Measurements from ENCODE around the gene MAN1A1.

The MAN1A1 gene

DNA sequence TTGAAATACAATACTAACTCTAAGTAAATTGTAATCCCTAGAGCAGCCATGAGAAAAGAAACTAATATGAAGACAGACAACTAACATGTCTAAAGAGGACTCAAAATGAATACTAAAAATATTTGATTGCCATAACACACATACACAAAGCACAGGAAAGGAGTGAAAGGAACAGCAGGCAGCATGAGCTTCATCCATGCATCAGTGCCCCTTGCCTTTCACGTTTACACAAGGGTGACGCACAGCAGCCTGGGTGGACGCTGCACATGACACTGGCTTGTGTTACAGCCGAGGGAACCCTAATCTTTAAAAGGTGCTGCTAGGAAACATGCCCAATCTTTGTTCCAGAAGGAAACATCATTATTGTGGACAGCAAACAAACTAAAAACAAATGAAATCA, 123.5 kb downstream of the MAN1A1 start:
- no peak for DNase-seq

DNA sequence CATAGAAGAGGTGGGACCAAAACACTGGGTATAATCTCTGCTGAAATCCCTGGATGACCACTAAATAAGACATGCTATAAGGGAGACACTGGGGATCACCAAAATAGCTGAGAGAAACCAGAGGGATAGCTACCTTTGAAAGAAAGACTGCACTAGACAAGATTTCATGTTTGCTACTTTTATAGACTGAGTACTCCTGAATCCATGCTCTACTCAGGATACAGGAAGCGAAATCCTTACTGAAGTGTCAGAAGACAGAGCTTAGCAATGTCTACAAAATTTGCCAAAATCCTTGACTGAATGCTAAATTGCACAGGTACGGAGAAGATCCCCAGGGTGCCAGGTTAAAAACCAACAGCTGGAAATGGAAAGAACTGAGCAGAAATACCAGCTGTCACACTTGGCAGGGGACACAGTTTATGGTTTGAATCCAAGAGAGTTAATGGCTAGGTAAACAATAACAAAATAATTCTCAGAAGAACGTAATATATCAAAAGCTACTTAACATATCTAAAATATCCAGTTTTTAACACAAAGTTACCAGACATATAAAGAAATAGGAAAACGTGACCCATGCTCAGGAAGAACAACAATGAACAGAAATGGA, 125.4 kb downstream of the MAN1A1 start:
- no peak for DNase-seq

GRCh38 chr6:119220452-119220851, 129.1 kb downstream of the MAN1A1 start:
- DNase-seq, result no peak

DNA sequence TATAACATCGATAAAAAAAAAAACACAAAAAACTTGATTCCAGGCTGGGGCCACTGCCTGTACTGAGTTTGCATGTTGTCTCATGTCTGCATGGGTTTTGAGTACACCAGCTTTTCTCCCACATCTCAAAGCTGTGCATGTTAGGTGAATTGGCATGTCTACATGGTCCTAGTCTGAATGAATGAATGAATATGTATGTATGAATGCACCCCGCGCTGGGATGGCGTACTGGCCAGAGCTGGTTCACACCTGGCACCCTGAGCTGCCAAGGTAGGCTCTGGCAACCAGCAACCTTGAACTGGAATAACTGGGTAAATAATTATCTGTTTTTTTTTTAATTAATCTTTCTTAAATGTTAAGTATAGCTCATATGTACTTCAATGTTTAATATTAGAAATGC, 131.0 kb downstream of the MAN1A1 start:
- DNase-seq, result no peak

- DNase-seq, result no peak
Observed at GRCh38 chr6:119215885-119216590, 133.5 kb downstream of the MAN1A1 start.

GRCh38 chr6:119215309-119215708, 134.3 kb downstream of the MAN1A1 start:
- no peak for DNase-seq

DNA sequence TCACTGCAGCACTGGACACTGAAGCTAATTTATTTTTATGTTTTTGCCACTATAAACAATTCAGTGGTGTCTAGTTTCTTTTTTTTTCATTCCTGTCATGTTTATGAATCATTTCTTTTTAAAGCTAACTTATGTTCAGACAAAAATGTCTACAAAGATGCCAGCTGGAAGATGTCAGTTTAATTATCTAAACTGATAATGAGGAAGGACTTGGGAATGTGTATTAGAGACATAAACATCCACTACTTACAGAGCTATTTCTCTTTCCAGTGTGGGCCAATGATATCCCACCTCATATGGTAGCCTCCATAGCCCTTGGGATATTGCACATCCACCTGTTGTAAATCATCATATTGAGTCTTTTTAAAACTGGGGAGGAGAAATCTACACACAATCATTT, 139.0 kb downstream of the MAN1A1 start:
- DNase-seq, result peak; percentile 72

- peak; percentile 49 for DNase-seq
Observed at GRCh38 chr6:119209452-119210205, 139.9 kb downstream of the MAN1A1 start.

DNA sequence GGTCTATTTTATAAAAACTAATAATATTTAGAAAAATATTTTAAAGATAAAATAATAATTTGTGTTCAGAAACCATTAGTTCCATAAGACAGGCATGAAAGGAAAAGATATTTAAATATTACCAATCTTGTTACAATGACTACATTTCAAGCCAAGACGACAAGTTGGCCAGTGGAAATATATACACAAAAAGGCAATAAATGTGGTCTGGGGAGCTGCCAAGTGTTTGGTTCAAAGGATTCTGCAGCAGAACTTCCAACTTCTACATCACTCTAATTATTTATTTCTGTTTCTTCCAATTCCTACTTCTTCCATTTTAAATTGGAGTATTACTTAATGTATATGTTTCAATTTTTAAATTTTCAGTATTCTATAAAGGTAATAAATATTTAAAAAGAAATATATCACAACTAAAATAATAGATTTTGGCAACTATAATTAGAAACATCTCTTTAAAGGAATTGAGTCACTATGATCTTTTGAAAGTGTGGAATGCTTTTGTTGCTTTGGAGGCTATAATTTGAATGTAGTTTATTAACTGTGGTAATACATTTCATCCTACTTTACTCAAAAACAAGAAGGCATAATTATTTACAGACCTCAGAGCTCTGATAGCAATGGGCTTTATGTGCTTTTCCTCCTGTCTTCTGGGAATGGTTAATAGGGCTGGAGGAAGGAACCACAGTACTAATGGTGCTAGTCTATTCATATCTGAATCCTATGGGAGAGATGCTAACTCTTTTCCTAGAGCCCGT, 141.4 kb downstream of the MAN1A1 start:
- DNase-seq, result peak; percentile 41

- DNase-seq, result no peak
Observed at GRCh38 chr6:119207327-119207726, 142.2 kb downstream of the MAN1A1 start.

DNA sequence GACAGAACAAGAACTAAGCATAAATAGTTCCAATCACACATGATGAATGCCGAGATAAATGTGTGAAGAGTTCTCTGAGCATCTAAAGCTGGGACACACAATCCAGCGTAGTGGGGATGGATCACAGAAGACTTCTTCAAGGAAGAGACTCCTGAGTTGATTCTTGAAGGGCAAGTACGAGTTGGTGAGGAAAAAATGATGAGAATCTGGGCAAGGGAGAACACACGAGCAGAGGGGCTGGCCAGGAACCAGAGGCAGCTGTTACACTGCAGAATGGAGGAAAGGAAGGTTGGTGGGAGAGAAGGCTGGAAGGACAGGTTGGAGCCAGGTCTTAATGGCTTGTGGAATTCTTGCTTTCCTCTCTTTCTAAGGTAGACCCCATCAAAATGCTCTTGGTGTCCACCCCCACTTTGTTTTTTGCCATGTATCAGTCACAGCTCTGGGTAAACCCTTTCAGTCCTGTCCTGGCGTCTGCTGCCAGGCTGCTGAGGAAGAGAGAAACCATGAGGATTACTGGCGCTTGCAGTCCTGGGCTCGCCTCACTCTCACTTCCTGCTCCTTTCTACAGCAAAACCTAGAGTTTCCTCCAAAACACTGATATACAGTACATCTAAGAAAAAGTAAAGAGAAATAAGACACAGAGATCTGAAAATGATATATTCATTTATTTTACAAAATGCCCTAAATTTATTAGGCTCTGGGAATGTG, 143.5 kb downstream of the MAN1A1 start:
- no peak for DNase-seq

DNA sequence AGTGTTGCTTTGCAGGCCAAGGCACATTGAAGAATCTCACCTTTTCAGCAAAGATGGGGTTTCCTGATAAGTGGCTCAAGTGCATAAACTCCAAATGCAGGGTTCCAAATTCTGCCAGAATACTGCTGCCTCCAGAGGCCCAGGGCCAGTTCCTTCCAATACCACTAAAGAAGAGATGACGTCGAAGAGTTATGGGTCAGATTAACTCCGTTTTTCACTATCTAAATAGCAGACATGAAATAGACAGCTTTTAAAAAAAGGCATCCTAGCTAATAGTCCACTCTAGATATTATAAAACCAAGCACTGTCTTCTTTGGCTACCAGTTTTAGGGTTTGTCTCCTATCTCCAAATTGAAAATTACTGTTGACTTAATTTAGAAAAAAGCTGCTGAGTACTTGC, 144.8 kb downstream of the MAN1A1 start:
- DNase-seq, result no peak

DNA sequence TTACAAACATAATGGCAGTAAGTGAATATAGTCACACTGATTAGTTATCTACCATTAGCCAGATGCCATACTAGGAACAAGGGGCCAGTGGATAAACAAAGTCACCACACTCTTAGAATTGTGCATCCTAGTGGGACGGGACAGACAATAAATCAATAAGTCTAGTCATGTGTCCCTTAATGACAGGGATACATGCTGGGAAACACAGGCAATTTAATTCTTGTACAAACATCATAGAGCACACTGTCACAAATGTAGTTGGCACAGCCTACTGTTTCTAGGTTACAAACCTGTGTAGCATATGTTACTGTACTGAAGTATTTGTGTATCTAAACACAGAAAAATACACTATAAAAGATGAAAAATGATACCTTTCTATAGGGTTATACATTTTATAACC, 148.1 kb downstream of the MAN1A1 start:
- no peak for DNase-seq

GRCh38 chr6:119200512-119201175, 148.9 kb downstream of the MAN1A1 start:
- no peak for DNase-seq

GRCh38 chr6:119197271-119197670, 152.3 kb downstream of the MAN1A1 start:
- no peak for DNase-seq

- DNase-seq, result no peak
Observed at GRCh38 chr6:119196715-119197114, 152.8 kb downstream of the MAN1A1 start.

DNA sequence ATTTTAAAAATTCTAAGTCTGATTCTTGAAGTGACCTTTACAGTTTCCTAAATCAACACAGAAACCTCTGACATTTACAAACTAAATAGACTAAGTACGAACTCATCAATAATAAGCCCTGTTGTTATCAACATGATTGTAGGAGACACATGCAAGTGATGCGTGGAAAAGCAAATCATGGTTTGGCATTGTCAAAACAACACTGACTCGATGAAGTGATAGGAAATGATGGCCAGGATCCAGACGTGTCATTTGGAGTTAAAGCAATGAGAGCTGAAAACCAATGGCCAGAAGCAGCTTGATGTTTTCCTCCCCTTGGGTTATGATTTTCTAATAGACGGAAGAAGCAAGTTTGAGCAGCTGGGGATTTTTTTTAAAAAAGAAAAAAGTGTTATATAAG, 153.7 kb downstream of the MAN1A1 start:
- no peak for DNase-seq

- DNase-seq, result no peak
Observed at GRCh38 chr6:119195204-119195603, 154.4 kb downstream of the MAN1A1 start.

DNA sequence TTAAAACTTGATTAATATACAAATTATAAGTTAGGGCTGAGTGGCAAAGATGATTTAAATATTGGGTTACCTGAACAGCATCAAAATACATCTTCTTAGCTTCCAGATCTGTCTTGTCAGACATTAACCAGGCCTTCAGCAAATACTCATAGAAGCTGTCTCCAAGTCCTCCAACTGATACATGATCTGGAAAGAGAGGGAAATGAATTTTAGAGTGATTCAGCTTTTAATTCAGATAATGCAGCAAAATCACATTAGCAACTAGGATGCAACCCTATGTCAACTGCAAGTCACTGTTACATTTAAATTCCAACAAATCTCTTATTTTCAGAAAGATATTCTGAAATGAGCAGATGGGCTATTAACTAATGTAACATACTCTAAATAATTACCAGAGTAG, 155.9 kb downstream of the MAN1A1 start:
- no peak for DNase-seq

DNA sequence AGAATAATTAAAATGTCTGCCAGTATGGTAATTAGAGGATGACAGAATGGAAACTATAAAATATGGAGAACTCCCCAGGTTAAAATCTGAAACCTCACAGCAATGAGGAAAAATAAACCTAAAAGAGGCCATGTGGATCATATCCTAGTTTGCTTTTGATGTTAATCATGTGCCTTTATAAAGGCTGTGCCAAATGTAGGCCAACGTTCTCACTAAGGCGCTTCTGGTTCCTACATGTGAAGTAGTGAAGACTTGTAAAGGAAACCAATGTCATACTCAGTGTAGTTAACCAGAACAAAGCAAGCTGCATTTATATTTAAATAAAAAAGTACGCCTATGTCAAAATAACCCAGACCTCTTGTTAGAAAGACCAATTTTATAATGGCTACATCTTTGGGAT, 157.4 kb downstream of the MAN1A1 start:
- no peak for DNase-seq

DNA sequence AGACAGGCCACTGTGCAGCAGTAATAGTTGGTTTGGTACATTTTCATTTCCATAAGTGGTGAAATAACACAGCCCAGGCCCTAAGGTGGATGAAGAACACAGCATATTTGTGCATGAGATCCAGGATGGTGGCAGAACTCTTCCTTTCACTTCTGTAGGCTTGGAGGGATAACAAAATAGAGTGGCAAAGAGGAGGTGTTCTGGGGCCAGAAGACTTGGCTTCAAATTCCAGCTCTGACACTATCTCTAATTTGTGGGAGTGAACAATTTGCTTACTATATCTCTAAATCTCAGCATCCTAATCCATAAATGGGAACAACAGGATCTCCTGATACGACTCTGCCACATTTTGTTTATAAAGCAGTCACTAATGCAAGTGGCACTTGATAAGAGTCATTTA, 159.4 kb downstream of the MAN1A1 start:
- no peak for DNase-seq

- no peak for DNase-seq
Observed at GRCh38 chr6:119189498-119189897, 160.1 kb downstream of the MAN1A1 start.

Data from HCEC 1CT (cell line).